PC-9 (cell line): ENCODE measurements around the gene NSMCE1. TPM values are rescaled to one million over a fixed set of nuclear protein-coding genes. Genes with fewer than 3 reads are reported as not detected.

Experiments
- BruUV-seq: library from RNA; stranded (reverse); fragments of 400-500 nt; replicated peaks from 2 replicates; lab custom pipeline; 2021; lab: Mats Ljungman, UMichigan
- CTCF ChIA-PET: fragments of 300-600 bp; sonication (Branson Sonifier 250); formaldehyde crosslinking; loops from one replicate; lab custom pipeline; 2022; ENCODE audit warnings: antibody characterized with exemption; lab: Charles Lee
- POLR2A ChIA-PET: fragments of 300-600 bp; sonication (Branson Sonifier 250); formaldehyde crosslinking; loops from one replicate; lab custom pipeline; 2022; ENCODE audit warnings: antibody characterized with exemption; ENCODE audit not compliant: unreplicated experiment; lab: Charles Lee
- DNase-seq, 2 experiments: peaks; one replicate each; pipeline versions ENCODE4 v3.0.0 to v3.0.0-alpha.2; 2015 to 2022; ENCODE audit warnings: mixed read lengths in 1 of 2
- H2AFZ ChIP-seq: fragments of 200-600 bp; sonication (generic); 2 replicates; pipeline ENCODE4 v1.8.1; 2017; ENCODE audit warnings: antibody characterized with exemption
- H3F3A ChIP-seq: fragments of 200-600 bp; sonication (generic); 2 replicates; pipeline ENCODE4 v1.8.1; 2017; ENCODE audit warnings: antibody characterized with exemption, mild to moderate bottlenecking, low read depth; ENCODE audit not compliant: insufficient read depth
- H3K27ac ChIP-seq: fragments of 200-600 bp; sonication (generic); 2 replicates; pipeline ENCODE4 v1.6.1; 2016; ENCODE audit warnings: mixed run types
- H3K27me3 ChIP-seq: fragments of 200-600 bp; sonication (generic); 2 replicates; pipeline ENCODE4 v1.6.1; 2016; ENCODE audit warnings: low read depth, mixed run types; ENCODE audit not compliant: insufficient read depth
- H3K36me3 ChIP-seq: fragments of 200-600 bp; sonication (generic); 2 replicates; pipeline ENCODE4 v1.6.1; 2016; ENCODE audit warnings: low read depth, mixed run types
- H3K4me1 ChIP-seq: fragments of 200-600 bp; sonication (generic); replicated peaks from 2 replicates; pipeline ENCODE4 v1.6.1; 2016; ENCODE audit warnings: mixed run types; ENCODE audit not compliant: insufficient read depth
- H3K4me2 ChIP-seq: fragments of 200-600 bp; sonication (generic); 2 replicates; pipeline ENCODE4 v1.6.1; 2017; ENCODE audit warnings: mixed run types
- H3K4me3 ChIP-seq: fragments of 200-600 bp; sonication (generic); 2 replicates; pipeline ENCODE4 v1.6.1; 2016; ENCODE audit warnings: mixed run types
- H3K79me2 ChIP-seq: fragments of 200-600 bp; sonication (generic); 2 replicates; pipeline ENCODE4 v1.6.1; 2017; ENCODE audit warnings: low read depth, mixed run types
- H3K9me2 ChIP-seq: fragments of 200-600 bp; sonication (generic); 2 replicates; pipeline ENCODE4 v1.8.1; 2017; ENCODE audit warnings: mild to moderate bottlenecking; ENCODE audit not compliant: insufficient read depth
- H3K9me3 ChIP-seq: fragments of 200-600 bp; sonication (generic); 2 replicates; pipeline ENCODE4 v1.8.1; 2016; ENCODE audit warnings: low read depth; ENCODE audit not compliant: insufficient read depth
- H4K20me1 ChIP-seq: fragments of 200-600 bp; sonication (generic); 2 replicates; pipeline ENCODE4 v1.8.1; 2017; ENCODE audit not compliant: insufficient read depth
- CTCF ChIP-seq: fragments of 200-600 bp; sonication (generic); conservative IDR thresholded peaks from 2 replicates; pipeline ENCODE4 v1.6.1; 2017; ENCODE audit warnings: mixed run types, antibody characterized with exemption, mild to moderate bottlenecking, moderate library complexity
- EZH2 ChIP-seq: fragments of 200-600 bp; sonication (generic); IDR thresholded peaks from 2 replicates; pipeline ENCODE4 v1.8.0; 2017; ENCODE audit warnings: antibody characterized with exemption, low read depth
- intact Hi-C: fragments of 100-400 bp; cut with micrococcal nuclease; formaldehyde crosslinking; loops from one replicate; pipeline ENCODE4 v1.10.0; 2022; ENCODE audit not compliant: unreplicated experiment
- total RNA-seq: library from RNA; stranded (reverse); gene quantifications from 2 replicates; pipeline ENCODE4 v1.2.3, GENCODE V29; 2021

Gene NSMCE1
- total RNA-seq, 1 experiment from 2014 or later: 114 TPM

GRCh38 chr16:27190316-27190871, 78.2 kb downstream of the NSMCE1 start:
- Histone ChIP-seq H3K27ac (no peak overlapping the region), H2AFZ (no peak overlapping the region), H3K4me3 (no peak overlapping the region), H3K4me2 (no peak overlapping the region), H3K9me2 (no peaks in the 10 kb centered on the region), H3F3A (no peaks in the 10 kb centered on the region), H3K9me3 (no peaks in the 10 kb centered on the region), H3K27me3 (peaks cover 36% of the 10 kb centered on the region), H3K4me1 (no peaks in the 10 kb centered on the region), H3K36me3 (no peaks in the 10 kb centered on the region), H3K79me2 (no peaks in the 10 kb centered on the region), H4K20me1 (no peaks in the 10 kb centered on the region)
- POLR2A ChIA-PET: no interaction called here
- BruUV-seq: no TSS peak
- CTCF ChIA-PET: no interaction called here
- TF ChIP-seq CTCF (no peak), EZH2 (no peak)
- intact Hi-C loops: no loop called here
- DNase-seq: no peak

- Histone ChIP-seq H3K4me1 (no peaks in the 10 kb centered on the region), H3K79me2 (no peaks in the 10 kb centered on the region), H3K9me3 (no peaks in the 10 kb centered on the region), H3K4me2 (peak overlapping the region; percentile 28; the same call in 1 of the 2 replicates), H3F3A (no peaks in the 10 kb centered on the region), H4K20me1 (no peaks in the 10 kb centered on the region), H2AFZ (no peak overlapping the region), H3K4me3 (no peak overlapping the region), H3K36me3 (no peaks in the 10 kb centered on the region), H3K27me3 (peaks cover 27% of the 10 kb centered on the region), H3K9me2 (no peaks in the 10 kb centered on the region), H3K27ac (no peak overlapping the region)
- ChIA-PET POLR2A (no interaction called here), CTCF (no interaction called here)
- intact Hi-C loops: no loop called here
- DNase-seq: peak in 1 of 2 experiments; percentile 19
- no TSS peak for BruUV-seq
- TF ChIP-seq EZH2: no peak
- TF ChIP-seq CTCF: no peak
These were observed 79.1 kb downstream of the NSMCE1 start for GRCh38 chr16:27189335-27189972.

GRCh38 chr16:27188633-27189032, 79.9 kb downstream of the NSMCE1 start:
- no TSS peak for BruUV-seq
- DNase-seq: no peak
- H3K9me2 ChIP-seq: no peaks in the 10 kb centered on the region
- no peak overlapping the region for H2AFZ ChIP-seq
- no peaks in the 10 kb centered on the region for H3K36me3 ChIP-seq
- H3K27me3 ChIP-seq: peaks cover 21% of the 10 kb centered on the region
- H3K9me3 ChIP-seq: no peaks in the 10 kb centered on the region
- H3K4me1 ChIP-seq: no peaks in the 10 kb centered on the region
- ChIA-PET POLR2A (no interaction called here), CTCF (no interaction called here)
- no peak overlapping the region for H3K4me3 ChIP-seq
- no peak overlapping the region for H3K27ac ChIP-seq
- H3K4me2 ChIP-seq: no peak overlapping the region
- no peaks in the 10 kb centered on the region for H3F3A ChIP-seq
- no peaks in the 10 kb centered on the region for H4K20me1 ChIP-seq
- intact Hi-C loops: no loop called here
- TF ChIP-seq CTCF (no peak), EZH2 (no peak)
- H3K79me2 ChIP-seq: no peaks in the 10 kb centered on the region
